Right ventricle myocardium inferior (tissue), 1 donor: ENCODE data around the gene NEURL1B. TPM values are rescaled to one million over a fixed set of nuclear protein-coding genes. Genes with fewer than 3 reads are reported as not detected.
"Not testable (repeated sequence)": the region's sequence is repeated elsewhere in the genome, so short reads cannot be mapped to it uniquely, and the experiment has no call there.

Source experiments
- ATAC-seq: fragments of 200-7000 bp; cut with Tn5 transposase; one replicate; pipeline ENCODE4 v1.9.1; 2020; ENCODE audit warnings: mild to moderate bottlenecking, moderate library complexity
- DNase-seq: peaks from one replicate; pipeline ENCODE4 v3.0.0; 2021; ENCODE audit errors: missing footprints
- intact Hi-C: fragments of 100-400 bp; cut with DNase I; formaldehyde crosslinking; loops from one replicate; pipeline ENCODE4 v1.11.0; 2022
- total RNA-seq: library from RNA; stranded (reverse); fragmentation: NEBNext Ultra II Directional; extraction: Animal tissue kit (Norgen Biotek cat#: 25700); gene quantifications from one replicate; pipeline ENCODE4 v1.2.1, GENCODE V29; 2021
- donor health status: DM: no; HTN: yes; CAD: no; lungs with severe emphysema.

The NEURL1B gene
- total RNA-seq, 1 donor from 2014 or later, result 37.1 TPM

DNA sequence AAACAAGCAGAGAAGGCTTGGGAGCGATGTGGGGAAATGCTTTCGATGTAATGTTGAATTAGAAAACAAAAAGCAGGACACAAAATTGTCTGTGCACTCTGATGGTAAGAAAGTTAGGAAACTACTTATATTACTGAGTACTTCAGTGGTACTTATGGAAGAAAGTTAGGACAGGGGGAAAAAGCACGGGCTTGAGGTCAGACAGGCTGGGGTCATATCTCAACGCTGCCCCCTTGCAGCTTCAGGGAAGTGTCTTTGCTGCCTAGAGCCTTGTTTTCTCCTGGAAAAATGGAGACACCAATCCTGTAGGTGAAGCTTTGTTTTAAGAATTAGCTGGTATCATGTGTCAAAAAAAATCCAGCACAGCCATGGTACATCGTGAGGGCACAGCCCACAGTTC, 23.0 kb downstream of the NEURL1B start:
- DNase-seq (no peak), ATAC-seq (no peak)
- intact Hi-C loops, result loop anchor here (5.0 kb wide), 1 partner anchor 33 kb away; no protein-coding TSS in a partner anchor

DNA sequence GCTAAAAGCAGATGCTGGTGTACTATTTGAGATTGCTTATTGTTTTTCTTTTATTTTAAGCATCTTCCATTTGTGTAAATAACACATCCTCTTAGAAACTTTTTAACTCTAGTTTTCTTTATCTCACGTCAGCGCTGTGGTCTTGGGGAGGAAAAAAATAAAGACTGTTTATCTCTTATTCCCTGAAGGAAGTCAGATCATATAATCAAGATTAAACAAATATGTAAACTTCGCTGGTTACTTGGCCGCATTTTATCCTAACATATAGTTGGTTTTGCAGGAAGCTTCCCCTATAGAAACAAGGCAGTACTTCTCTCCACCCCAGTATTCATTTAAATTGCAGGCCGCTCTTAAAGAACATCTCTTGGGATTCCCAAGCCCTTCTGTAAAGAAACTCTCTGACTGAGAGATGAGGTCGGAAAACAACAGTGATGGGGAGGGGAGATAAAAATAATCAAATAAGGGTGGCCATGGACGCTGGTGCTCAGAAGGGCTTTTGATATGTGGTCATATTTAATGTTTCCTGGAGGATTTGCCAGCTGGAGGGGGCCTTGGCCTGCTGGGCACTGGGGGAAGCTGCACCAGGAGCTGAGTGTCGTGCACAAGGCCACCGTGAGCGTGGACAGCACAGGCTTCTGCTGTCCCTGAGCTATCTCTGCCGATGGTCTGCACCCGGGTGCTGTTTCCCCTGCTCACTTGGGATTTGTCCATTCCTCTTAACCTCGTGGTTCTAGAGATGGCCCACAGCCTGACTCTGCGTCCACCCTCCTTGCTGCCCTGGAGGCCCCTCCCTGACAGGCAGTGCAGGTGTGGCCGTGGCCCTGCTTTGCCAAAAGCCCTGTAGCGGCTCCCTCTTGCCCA, 23.8 kb downstream of the NEURL1B start:
- DNase-seq, result no peak

DNA sequence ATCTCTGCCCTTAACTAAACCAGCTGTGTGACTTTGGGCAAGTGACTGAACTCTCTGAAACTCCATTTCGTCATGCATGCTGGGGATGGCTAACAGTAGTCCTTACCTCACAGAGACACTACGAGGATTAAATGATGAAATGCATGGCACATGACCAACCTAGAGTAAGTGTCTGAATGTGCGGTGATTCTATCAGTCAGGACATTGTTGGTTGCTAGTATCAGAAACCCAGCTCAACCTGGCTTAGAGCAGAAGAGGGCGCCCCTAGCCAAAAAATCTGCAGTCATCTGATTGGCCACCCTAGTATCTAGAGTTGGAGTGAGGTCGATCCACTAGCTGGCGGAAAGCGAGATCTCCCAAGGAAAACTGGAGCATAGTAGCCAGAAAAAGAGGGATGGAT, 25.2 kb downstream of the NEURL1B start:
- intact Hi-C loops, result no loop called here
- DNase-seq (no peak), ATAC-seq (peak; percentile 27)

More for the DNA sequence above, 23.8 kb downstream of the NEURL1B start:
- intact Hi-C loops, result loop anchor here (5.0 kb wide), 1 partner anchor 32 kb away; no protein-coding TSS in a partner anchor
- no peak for ATAC-seq

DNA sequence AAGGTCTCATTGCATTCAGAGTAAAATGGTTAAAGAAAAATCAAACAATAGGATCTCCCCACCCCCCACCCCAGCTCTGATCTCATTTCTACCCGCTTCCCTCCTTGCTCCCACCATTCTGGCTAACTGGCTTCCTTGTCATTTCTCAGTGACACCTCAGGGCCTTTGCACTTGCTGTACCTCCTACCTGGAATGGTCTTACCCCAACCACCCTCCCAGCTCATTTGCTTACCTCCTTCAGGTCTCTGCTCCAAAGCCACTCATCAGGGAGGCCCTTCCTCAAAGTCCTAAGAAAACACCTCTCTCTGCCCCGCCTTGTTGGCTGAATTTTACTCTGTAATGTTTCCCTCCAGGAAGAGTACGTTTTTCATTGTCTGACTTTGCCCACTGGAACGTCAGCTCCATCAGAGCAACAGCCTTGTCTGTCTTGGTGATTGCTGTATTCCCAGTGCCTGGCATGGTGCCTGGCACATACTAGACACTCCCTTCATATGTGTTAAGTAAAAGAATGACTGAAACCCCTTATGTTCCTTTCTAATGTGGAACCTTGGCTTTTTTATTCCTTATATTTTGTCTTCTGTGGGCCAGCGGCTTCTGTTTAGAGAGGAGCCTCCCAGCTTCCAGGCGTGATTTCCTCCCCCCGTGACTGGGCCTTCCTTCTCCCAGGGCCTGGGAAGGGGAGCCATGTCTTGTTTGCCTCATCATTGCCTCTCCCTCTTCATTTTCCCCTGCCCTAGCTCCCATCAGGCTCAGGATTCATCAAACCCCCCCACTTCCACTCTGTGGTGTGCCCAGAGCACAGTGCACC, 26.9 kb downstream of the NEURL1B start:
- DNase-seq (no peak), ATAC-seq (no peak)
- intact Hi-C loops, result no loop called here

DNA sequence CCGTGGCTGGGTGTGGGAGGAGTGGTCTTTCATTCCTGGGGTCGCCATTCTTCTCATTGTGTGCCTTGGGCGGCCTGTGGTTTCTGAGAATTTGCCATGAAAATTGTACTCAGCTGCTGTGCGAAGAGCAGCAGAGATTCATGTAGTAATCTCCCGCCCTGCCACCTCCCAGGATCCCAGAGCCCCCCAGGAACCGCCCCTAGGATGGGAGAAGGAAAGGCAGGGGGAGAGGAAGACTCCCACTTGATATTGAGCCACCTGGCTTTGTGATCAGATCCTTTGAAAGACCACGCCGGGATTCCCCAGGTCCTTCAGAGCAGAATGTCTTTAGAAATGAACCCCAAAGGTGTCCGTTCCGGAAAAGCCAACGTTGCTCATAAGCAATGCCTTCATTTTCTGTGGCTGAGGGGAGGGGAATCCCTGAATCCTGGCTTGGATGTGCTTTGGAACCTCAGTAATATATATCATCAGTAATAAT, 27.6 kb downstream of the NEURL1B start:
- intact Hi-C loops, result no loop called here
- ATAC-seq, result no peak
- no peak for DNase-seq

DNA sequence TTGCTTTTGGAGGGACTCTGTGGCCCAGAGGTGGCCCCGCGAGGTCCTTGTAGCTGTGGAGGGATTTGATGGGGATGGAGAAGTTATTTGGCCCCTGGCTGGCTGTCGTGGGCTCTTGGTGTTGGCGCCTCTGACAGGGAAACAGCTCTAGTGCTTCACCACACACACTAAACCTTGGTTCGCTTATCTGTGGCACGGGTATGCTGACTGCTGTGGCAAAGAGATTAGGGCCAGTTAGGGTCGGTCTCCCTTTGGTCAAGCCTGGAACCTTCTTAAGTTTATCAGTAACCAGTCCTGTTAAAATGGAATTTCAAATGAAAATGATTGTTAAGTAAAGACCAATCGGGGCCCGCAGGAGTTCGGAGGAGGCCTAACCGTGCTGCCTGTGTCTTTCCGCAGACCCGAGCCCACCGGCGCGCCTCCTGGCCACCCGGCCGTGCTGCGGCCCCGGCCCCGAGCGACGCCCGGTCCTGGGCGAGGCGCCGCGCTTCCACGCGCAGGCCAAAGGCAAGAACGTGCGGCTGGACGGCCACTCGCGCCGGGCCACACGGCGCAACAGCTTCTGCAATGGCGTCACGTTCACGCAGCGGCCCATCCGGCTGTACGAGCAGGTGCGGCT, 28.4 kb downstream of the NEURL1B start:
- DNase-seq (no peak), ATAC-seq (peak; percentile 3)
- intact Hi-C loops, result no loop called here

DNA sequence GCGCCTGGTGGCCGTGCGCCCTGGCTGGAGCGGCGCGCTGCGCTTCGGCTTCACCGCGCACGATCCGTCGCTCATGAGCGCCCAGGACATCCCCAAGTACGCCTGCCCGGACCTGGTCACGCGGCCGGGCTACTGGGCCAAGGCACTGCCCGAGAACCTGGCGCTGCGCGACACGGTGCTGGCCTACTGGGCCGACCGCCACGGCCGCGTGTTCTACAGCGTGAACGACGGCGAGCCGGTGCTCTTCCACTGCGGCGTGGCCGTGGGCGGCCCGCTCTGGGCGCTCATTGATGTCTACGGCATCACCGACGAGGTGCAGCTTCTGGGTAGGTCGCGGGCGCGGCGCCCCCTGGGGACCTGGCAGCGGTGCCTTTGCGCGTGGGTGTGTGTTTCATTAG, 28.9 kb downstream of the NEURL1B start:
- ATAC-seq, result peak; percentile 11
- intact Hi-C loops, result no loop called here

DNA sequence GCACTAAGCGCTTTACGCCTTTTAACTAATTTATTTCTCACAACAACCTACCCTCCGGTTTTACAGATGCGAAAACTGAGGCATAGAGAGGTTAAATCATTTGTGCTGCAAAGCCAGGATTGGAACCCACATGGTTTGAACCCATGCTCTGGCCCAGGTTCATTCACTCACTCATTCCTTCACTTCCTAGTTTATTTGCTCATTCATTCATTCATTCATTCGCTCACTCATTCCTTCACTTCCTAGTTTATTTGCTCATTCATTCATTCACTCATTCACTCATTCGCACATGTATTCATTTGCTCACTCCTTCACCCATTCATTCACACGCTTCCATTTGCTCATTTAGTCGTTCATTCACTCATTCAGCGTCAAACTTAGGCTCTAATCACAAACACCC, 29.4 kb downstream of the NEURL1B start:
- ATAC-seq (no peak), DNase-seq (no peak)
- intact Hi-C loops, result no loop called here

More for the DNA sequence above, 28.9 kb downstream of the NEURL1B start:
- peak; percentile 68 for DNase-seq

DNA sequence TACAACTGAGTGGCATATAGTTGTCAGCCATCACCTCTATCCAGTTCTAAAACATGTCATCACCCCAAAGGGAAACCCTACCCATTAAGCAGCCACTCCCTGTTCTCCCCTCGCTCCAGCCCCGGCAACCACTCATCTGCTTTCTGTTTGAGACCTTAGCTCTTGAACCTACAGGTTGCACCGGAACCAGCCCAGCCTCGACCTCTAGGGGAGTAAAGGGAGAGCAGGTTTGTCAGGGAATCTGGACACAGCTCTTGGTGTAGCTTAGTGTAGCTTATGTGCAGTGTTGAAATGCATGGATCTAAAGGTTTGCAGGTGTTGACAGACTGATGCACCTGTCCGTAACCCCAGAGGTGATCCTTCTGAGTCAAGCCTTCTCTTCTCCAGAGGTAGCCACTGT, 30.0 kb downstream of the NEURL1B start:
- intact Hi-C loops, result no loop called here
- no peak for DNase-seq
- no peak for ATAC-seq

DNA sequence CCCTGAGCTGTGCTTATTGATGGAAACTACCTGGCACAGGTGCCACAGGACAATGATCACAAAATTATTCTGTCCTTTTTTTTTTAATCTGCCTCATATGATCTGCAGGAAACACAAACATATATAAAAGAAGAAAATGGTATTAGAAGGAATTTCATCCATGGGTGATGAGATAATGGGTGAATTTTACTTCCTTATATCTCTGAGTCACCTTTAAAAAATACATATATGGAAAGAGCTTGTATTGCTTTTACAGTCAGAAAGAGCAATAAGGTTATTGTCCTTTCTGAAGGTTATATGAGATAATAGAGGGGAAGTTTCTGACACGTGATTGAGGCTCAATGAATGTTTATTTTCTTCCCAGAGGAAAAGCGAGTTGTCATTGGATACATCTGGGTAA, 31.6 kb downstream of the NEURL1B start:
- DNase-seq (no peak), ATAC-seq (no peak)
- intact Hi-C loops, result no loop called here

DNA sequence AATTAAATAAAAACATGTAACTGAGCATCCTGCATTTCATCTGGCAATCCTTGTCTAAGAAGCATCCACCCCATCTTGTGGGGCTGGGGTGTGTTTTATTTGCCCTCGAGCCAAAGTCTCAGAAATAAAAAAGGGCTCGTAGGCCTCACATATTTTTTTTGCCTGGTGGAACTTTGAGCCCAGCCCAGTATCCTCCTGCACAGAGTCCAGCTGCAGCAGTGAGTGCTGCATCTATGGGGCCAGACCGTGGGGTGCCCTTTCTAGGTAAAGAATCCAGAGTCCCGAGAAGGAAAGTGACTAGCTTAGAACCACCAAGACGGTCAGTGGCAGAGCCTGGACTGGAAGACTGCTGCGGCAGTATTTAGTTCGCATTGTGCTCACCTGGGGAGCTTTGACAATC, 33.1 kb downstream of the NEURL1B start:
- ATAC-seq (no peak), DNase-seq (no peak)
- intact Hi-C loops, result no loop called here

DNA sequence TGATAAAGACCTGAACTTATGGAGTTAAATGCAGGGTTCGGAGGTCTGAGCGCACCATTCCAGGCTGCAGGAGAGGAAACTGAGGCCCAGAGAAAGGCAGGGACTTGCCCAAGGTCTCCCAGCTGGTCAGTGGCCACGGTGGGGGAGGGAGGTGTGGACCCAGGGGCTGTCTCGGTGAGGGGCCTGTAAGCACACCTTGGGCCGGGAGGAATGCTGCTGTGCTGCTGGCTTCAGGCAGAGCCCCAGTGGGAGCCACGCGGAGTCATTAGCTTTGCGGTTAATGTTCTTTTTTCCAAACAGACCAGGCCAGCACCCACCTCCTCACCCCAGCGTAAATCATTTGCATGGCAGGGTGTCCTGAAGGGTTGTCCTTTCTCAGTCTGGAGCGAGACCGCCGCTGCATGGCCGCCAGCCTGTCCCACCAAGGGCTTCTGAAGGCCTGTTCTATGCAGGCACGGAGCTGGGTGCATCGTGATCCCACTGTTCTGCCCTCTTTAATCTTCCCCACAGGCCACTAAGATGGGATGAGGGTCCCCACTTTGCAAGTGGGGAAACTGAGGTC, 35.9 kb downstream of the NEURL1B start:
- DNase-seq (no peak), ATAC-seq (no peak)
- intact Hi-C loops, result no loop called here

DNA sequence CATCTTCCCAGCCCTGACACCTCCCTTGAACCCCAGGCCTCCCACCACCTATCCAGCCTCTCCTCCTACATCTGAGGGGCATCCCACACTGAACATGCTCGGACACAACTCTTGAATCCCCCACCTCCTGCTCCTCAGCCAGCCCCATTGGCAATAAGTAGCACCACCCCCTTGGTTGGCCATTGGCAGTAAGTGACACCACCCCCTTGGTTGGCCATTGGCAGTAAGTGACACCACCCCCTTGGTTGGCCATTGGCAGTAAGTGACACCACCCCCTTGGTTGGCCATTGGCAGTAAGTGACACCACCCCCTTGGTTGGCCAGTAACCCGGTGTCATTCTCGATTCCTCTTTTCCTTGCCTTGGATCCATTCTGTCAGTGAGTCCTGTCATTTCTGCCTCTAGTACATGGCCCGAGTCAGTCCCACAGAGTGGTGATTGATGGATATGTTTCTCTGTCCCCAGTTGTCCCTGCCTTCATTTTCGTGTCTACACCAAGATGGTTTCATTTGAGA, 37.4 kb downstream of the NEURL1B start:
- intact Hi-C loops, DNase-seq: not testable (repeated sequence)

DNA sequence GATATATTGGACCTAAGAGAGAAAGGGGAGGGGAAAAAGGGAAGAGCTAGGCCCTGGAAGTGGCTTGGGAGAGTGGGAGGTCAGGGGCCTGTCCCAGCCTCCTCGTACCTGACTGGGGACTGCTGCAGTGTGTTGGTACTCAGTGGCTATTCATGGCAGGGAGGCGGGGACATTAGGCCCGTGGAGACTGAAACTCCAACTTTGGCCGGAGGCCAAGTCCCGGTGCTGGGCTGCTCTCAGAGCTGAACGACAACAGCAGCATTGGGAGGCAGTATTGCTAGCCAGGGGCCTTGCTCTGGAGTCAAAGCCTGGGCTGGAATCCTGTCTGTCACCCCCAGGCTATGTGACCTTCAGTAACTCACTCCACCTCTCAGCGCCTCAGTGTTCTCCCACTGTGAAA, 37.8 kb downstream of the NEURL1B start:
- DNase-seq (peak; percentile 81), ATAC-seq (peak; percentile 84)
- intact Hi-C loops, result no loop called here

More for the DNA sequence above, 37.4 kb downstream of the NEURL1B start:
- not testable (repeated sequence) for ATAC-seq

DNA sequence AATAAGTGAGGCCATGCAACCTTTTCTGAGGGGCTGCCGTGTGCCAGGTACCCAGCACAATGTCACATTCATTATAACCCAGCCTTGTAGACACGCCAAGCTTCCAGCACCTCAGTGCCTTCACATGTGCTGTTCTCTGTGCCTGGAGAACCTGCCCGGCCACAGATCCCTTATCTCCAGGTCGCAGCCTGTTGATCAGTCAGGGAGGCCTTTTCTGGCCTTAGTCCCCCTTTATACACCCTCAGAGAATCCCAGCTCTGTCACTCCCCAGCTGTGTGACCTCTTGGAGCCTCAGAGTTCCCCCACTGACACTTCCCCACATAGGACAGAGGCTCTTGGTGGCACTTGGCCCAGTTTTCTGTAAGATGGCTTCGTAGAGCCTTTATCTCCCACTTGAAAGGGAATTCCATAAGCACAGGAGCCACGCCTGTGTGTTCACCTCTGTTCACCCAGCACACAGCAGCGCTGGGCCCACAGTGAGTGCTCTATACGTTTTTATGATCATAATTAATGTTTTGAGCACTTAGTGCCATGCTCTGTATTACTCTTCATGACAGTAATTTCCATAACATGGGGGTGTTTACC, 38.7 kb downstream of the NEURL1B start:
- intact Hi-C loops, result no loop called here
- DNase-seq, result peak; percentile 64
- ATAC-seq, result peak; percentile 8

DNA sequence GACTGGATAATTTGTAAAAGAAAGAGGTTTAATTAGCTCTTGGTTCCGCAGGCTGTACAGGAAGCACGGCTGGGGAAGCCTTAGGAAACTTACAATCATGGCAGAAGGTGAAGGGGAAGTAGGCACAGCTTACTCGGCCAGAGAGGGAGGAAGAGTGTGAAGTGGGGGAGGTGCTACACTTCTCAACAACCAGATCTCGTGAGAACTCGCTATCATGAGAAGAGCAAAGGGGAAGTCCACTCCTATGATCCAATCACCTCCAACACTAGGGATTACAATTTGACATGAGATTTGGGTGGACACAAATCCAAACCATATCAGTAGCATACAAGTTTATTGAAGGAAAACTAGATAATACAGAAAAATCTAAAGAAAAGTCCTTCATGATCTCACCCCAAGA, 39.9 kb downstream of the NEURL1B start:
- intact Hi-C loops, result no loop called here
- DNase-seq, result no peak
- ATAC-seq, result no peak

DNA sequence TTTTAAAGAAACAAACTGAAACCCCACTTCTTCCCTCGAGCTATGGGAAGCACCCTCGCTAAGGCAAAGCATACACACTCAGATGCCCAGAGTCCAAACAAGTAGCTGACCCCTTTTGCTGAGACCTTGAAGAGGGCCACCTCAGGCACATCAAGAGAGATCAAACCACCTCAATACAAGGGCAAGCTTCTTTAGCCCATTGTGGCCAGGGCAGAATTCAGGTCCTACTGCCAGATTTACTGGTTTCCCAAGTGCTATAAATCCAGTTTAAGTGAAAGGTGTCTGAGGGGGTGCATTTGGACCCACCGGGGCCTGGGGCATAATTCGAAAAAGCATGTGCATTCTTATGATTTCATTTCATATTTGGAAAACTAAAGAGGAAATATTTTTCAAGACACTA, 40.4 kb downstream of the NEURL1B start:
- intact Hi-C loops, result no loop called here
- ATAC-seq (no peak), DNase-seq (no peak)

DNA sequence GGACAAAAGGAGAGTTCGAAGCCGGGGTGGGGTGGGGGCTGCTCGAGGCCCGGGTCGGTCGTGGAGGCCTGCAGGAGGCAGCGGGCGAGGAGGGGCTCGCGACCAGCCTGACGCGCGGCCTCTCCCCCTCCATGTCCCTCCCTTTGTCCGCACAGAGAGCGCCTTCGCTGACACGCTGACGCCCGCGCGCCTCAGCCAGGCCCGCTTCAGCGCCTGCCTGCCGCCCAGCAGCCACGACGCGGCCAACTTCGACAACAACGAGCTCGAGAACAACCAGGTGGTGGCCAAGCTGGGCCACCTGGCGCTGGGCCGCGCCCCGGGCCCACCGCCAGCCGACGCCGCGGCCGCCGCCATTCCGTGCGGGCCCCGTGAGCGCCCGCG, 42.2 kb downstream of the NEURL1B start:
- intact Hi-C loops, result no loop called here
- ATAC-seq (no peak), DNase-seq (no peak)
